Calu3 (cell line): ENCODE measurements around the gene ZCCHC7. TPM values are rescaled to one million over a fixed set of nuclear protein-coding genes. Genes with fewer than 3 reads are reported as not detected.

Experiments
- BruUV-seq: library from RNA; stranded (reverse); fragments of 400-500 nt; replicated peaks from 2 replicates; lab custom pipeline; 2021; lab: Mats Ljungman, UMichigan
- CTCF ChIA-PET: fragments of 300-600 bp; sonication (Branson Sonifier 250); formaldehyde crosslinking; loops from one replicate; lab custom pipeline; 2022; ENCODE audit warnings: antibody characterized with exemption; lab: Charles Lee
- DNase-seq: peaks from one replicate; pipeline ENCODE4 v3.0.0; 2022
- H3K27ac Mint-ChIP-seq: one replicate; pipeline ENCODE4 v1.8.0; 2022; ENCODE audit warnings: mixed read lengths; ENCODE audit not compliant: unreplicated experiment
- H3K27me3 Mint-ChIP-seq: one replicate; pipeline ENCODE4 v1.8.0; 2022; ENCODE audit warnings: mixed read lengths; ENCODE audit not compliant: unreplicated experiment
- H3K36me3 Mint-ChIP-seq: one replicate; pipeline ENCODE4 v1.8.0; 2022; ENCODE audit warnings: mild to moderate bottlenecking, moderate library complexity, mixed read lengths; ENCODE audit not compliant: insufficient read depth, unreplicated experiment
- H3K4me1 Mint-ChIP-seq: one replicate; pipeline ENCODE4 v1.8.0; 2022; ENCODE audit warnings: mild to moderate bottlenecking, low read depth, mixed read lengths; ENCODE audit not compliant: unreplicated experiment
- H3K4me3 Mint-ChIP-seq: one replicate; pipeline ENCODE4 v1.8.0; 2022; ENCODE audit warnings: mild to moderate bottlenecking, low read depth, moderate library complexity, mixed read lengths; ENCODE audit not compliant: unreplicated experiment
- H3K9me3 Mint-ChIP-seq: one replicate; pipeline ENCODE4 v1.8.0; 2022; ENCODE audit warnings: low read depth, mixed read lengths; ENCODE audit not compliant: unreplicated experiment
- CTCF ChIP-seq: fragments of 200-600 bp; IDR thresholded peaks from one replicate; pipeline ENCODE4 v1.8.0; 2022; ENCODE audit warnings: antibody characterized with exemption; ENCODE audit not compliant: unreplicated experiment
- intact Hi-C: fragments of 100-400 bp; cut with micrococcal nuclease; formaldehyde crosslinking; loops from one replicate; pipeline ENCODE4 v1.10.0; 2022; ENCODE audit not compliant: unreplicated experiment
- total RNA-seq: library from RNA; stranded (reverse); gene quantifications from 2 replicates; pipeline ENCODE4 v1.2.3, GENCODE V29; 2022

ZCCHC7 gene
- total RNA-seq, 1 experiment from 2014 or later = 6.5 TPM

GRCh38 chr9:37096628-37097027 is 23.7 kb upstream of the ZCCHC7 start:
- no TSS peak for BruUV-seq
- H3K36me3 Mint-ChIP-seq = no peaks in the 10 kb centered on the region
- H3K27ac Mint-ChIP-seq = no peak overlapping the region
- no peaks in the 10 kb centered on the region for H3K4me1 Mint-ChIP-seq
- CTCF ChIA-PET = no interaction called here
- TF ChIP-seq CTCF = no peak
- DNase-seq = no peak
- H3K4me3 Mint-ChIP-seq = no peak overlapping the region
- H3K9me3 Mint-ChIP-seq = no peaks in the 10 kb centered on the region
- H3K27me3 Mint-ChIP-seq = no peaks in the 10 kb centered on the region
- intact Hi-C loops = no loop called here

- CTCF ChIA-PET = no interaction called here
- no peak for DNase-seq
- H3K4me1 Mint-ChIP-seq = no peaks in the 10 kb centered on the region
- no peak for TF ChIP-seq CTCF
- no peaks in the 10 kb centered on the region for H3K27me3 Mint-ChIP-seq
- no peaks in the 10 kb centered on the region for H3K9me3 Mint-ChIP-seq
- intact Hi-C loops = no loop called here
- H3K4me3 Mint-ChIP-seq = no peak overlapping the region
- no peak overlapping the region for H3K27ac Mint-ChIP-seq
- H3K36me3 Mint-ChIP-seq = no peaks in the 10 kb centered on the region
- BruUV-seq = no TSS peak
These were observed 23.1 kb upstream of the ZCCHC7 start for GRCh38 chr9:37097294-37097693.

- no peaks in the 10 kb centered on the region for H3K27me3 Mint-ChIP-seq
- no peak overlapping the region for H3K27ac Mint-ChIP-seq
- TF ChIP-seq CTCF = no peak
- intact Hi-C loops = no loop called here
- no peaks in the 10 kb centered on the region for H3K4me1 Mint-ChIP-seq
- no peaks in the 10 kb centered on the region for H3K36me3 Mint-ChIP-seq
- BruUV-seq = no TSS peak
- no peaks in the 10 kb centered on the region for H3K9me3 Mint-ChIP-seq
- no peak overlapping the region for H3K4me3 Mint-ChIP-seq
- CTCF ChIA-PET = no interaction called here
- DNase-seq = no peak
These were observed 20.0 kb upstream of the ZCCHC7 start for GRCh38 chr9:37100327-37100726.

- BruUV-seq = no TSS peak
- Mint-ChIP-seq H3K4me1 (no peaks in the 10 kb centered on the region), H3K36me3 (no peaks in the 10 kb centered on the region), H3K9me3 (no peaks in the 10 kb centered on the region), H3K27ac (no peak overlapping the region), H3K4me3 (no peak overlapping the region), H3K27me3 (no peaks in the 10 kb centered on the region)
- CTCF ChIA-PET = no interaction called here
- no peak for DNase-seq
- intact Hi-C loops = no loop called here
- no peak for TF ChIP-seq CTCF
These were observed 19.6 kb upstream of the ZCCHC7 start for GRCh38 chr9:37100741-37101140.
